NCI-H524 treated with DMSO at 0.1 percent for 48 hours (cell line): ENCODE data around the gene ELMO2.
"Not testable (repeated sequence)": the region's sequence is repeated elsewhere in the genome, so short reads cannot be mapped to it uniquely, and the experiment has no call there.

Source experiments
- DNase-seq: peaks from one replicate; lab custom pipeline; 2025; lab: John Stamatoyannopoulos, UW

ELMO2 gene

DNA sequence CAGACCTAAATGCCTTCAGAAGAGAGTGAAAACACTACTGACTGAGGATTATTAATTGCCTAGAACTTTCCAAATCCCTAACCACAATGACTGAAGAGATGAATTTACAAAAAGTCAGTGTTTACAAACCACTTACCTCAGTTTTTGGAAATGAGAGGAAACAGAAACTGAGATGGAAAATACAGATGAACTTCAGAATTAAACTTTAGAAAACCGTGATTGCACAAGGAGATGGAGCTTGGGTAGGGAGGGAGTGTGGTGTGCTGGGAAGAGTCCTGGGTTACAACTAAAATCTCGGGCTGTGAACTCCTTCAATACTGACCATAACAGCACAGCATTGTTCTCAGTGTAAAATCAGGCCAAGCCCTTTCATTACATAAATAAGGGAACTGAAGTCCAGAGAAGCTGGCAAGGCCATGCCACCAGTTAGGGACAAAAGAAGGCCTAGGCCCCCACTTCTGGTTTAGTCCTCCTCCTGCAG, 4.0 kb downstream of the ELMO2 start:
- DNase-seq, result no peak

DNA sequence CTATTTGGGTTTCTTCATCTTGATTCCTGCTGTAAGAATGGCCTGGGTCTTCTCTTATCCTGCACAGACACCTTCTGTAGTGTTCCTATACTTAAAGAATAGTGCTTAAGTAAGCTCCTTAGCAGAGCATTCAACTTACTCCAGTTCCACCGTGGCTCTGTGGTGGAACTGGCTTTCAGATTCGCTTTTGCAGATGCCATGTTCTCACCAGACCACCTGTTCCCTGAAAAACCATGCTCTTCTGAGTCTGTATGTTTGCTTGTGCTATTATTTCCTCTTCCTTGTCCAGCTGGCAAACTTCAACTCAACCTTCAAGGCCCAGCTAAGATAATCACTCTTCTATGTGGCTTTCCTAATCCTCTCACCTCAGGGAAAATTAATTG, 4.9 kb downstream of the ELMO2 start:
- peak; percentile 52 for DNase-seq

GRCh38 chr20:46400828-46401477, 5.5 kb downstream of the ELMO2 start:
- DNase-seq, result no peak

GRCh38 chr20:46400253-46400652, 6.2 kb downstream of the ELMO2 start:
- DNase-seq, result no peak

DNA sequence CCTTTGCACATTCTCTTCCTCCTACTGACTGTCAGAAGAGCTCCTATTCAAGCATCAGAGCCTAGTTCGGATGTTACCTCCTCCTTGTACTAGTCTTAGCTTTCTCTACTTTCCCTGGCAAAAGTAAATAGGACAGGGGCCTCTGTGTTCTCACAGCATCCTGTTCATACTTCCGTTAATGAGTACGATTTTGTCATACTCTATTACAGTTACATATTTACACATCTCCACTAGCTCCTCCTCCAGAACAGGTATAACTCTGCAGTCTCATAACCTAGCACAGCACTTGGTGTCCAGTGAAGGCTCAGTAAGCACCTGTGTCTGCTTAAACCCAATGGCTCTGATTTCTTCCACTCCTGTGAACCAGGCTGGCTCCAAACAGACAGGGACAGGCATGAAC, 7.0 kb downstream of the ELMO2 start:
- no peak for DNase-seq

DNA sequence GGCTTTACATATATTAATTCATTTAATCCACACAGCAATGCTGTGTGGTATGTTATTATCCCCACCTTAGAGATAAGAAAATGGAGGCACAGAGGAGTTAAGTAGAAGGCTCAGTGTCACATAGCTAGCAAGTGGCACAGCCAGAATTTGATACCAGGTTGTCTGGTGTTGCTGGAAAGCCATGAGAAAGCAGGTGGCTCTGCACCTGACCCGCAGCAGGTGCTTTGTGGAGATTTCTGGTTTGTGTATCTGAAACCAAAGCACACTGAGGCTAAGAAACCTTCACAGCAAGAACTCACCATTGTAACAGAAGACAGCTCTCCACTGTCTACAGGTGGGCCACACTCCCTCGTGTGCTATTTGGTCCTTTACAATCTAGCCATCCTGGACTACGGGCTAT, 7.5 kb downstream of the ELMO2 start:
- no peak for DNase-seq

- no peak for DNase-seq
Observed at GRCh38 chr20:46396052-46396740, 10.2 kb downstream of the ELMO2 start.

GRCh38 chr20:46394872-46395760, 11.3 kb downstream of the ELMO2 start:
- no peak for DNase-seq

DNA sequence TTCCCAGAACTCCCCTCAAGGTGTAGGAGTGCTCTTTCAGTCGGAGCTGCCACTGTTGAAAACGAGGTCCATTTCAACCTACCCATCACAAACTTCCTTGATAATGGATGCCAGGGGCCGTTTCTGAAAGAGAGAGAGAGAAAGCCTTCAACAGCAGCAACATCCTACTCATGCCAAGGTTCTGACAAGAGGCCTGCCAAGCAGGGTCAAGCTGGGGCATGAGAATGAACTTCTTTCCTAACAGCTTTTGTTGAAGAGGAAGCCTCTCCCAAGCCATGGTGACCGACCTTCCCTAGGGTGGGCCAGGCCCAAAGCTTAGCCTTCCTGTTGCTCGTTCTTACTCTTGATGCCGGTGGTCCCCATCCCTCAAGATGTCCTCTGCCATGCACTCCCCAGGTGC, 12.4 kb downstream of the ELMO2 start:
- no peak for DNase-seq

DNA sequence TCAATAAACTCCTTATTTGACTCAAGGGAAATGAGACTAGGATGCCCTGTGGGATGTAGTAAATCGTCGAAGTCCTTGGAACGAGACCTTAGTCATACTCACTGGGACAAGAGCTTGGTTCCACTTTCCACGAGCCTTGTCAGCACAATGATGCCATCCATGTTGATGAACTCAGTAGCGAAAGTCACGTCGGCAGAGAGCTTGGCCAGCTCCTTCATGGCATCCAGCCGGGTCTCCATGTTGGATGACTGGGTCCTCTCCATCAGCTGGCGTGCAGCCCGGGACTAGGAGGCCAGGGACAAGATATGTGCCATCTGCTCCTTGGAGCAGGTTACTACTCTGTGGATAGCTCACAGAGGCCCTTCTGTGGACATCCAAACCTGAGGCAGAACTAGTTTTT, 17.5 kb downstream of the ELMO2 start:
- DNase-seq, result no peak

DNA sequence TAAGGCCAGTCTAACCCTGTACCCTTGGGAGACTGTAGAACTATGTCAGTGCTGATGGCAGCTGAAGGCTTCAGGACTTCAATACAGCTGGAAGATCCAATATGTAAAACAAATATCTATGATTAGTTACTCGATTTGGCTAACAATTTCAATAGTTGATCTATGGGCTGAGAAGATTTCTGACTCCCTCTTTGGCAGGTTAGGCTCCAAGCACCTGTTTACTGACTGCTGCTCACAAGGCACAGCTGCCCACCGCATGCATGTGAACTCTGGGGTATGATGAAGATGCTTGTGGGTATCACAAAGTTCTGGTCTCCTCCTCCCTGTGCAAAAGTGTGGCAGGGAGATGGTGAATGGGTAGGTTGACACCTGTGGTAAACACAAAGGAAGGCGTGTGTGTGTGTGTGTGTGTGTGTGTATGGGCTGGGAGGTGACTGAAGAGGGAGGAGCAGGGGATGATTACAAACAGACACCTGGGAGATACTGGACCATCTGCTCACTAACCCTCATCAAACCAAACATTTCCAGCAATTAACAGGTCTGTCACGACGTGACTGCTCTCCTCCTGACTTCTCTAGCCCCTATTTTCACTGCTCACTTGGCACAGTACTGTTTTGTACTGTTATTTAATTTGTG, 18.1 kb downstream of the ELMO2 start:
- DNase-seq, result no peak

- not testable (repeated sequence) for DNase-seq
Observed at GRCh38 chr20:46387054-46387453, 19.4 kb downstream of the ELMO2 start.

- DNase-seq, result no peak
Observed at GRCh38 chr20:46378412-46379009, 27.9 kb downstream of the ELMO2 start.

DNA sequence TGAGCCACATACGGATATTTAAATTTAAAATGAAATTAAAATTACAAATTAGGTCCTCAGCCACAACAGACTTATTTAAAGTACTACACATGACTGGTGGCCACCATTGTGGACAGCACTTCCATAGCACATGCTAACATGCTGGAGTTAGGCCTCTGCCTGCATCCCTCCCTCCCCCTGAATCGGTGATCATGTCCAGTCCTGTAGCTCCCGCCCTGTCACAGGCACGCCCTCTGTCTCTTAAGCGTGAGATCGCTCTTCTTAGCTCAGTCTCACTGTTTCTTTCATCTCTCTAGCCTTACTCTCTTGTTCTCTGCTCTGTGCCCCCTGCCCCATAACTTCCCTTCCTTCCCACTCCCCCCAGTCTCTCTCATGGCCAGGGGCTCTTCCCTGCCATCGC, 28.9 kb downstream of the ELMO2 start:
- DNase-seq, result no peak

DNA sequence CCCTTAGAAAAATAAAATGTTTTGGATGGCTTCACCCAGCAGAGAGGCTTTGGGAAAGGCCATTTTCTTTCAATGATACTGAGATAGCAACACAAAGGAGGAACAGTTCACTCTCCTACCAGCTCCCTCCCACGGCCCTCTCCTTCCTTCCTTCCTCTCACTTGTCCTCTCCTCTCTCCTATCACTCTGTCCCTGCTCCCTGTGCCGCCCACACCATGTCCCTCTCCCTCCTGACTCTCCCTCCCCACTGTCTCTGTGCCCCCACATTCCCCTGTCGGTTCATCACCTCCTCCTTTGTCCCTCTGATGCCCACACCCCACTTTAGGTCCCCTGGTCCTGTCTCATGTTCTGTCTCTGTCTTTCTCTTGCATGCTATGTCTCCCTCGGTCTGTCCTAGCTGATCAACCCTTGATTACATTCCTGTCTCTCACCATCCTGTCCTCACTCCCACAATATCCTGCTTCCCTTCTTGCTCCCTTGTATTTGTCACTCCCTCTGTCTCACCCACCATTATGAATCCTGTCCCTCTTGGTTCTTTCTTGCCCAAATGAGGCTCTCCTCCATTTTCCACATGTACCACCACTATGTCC, 30.1 kb downstream of the ELMO2 start:
- DNase-seq, result no peak

DNA sequence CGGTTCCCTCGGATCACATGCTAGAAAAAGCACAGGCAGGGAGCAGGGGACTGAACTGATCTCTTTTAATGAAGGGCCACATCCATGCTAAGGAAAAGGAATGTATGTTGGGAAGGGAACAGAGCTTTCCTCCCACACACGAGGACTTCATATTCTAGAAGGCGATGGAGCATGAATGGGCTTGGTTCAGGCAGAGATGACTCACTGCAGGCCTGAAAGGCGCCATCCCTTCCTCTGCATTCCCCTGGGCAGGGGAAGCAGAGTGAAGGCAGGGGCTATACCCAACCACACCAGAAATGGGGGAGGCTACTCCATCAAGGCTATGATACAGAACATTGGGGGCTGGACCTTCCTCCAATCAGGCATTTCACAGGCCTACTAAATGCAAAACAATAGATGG, 30.6 kb downstream of the ELMO2 start:
- DNase-seq, result no peak

GRCh38 chr20:46374383-46374782, 32.0 kb downstream of the ELMO2 start:
- DNase-seq, result no peak

- DNase-seq, result no peak
Observed at GRCh38 chr20:46371656-46372055, 34.8 kb downstream of the ELMO2 start.

DNA sequence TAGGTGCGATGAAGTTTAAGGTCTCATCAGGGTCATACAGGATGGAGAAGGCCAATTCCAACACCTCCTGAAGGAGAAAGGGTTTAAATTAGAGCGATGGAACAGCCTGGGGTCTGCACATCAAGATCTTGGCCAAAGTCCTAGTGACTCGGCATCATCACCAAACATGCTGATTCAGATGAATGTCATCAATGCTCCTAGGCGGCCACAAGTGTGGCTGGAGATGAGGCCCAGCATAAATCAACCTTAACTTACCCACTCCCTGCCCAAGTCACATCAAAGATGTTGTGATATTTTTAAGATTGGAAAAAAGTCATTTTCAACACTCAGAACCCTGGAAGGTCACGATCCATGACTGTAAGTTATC, 37.5 kb downstream of the ELMO2 start:
- DNase-seq, result no peak

- DNase-seq, result no peak
Observed at GRCh38 chr20:46367967-46368901, 38.2 kb downstream of the ELMO2 start.

DNA sequence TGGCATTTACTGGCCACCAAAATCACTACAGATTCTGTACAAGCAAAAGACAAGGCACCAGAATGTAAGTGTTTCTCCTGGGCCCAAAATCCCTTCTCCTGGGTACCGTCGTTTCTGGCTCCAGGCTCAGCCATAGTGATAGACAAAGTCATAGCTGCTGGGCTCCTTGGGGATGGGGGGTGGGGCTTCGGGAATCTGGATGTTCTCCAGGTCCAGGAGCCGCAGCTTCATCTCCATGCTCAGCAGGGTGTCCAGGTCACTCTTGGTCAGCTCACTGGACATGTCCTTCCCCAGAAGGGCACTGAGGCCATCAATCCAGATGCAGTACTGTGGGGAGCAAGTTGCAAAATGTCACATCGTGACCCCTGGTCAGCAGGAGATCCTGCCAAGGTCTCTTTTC, 39.2 kb downstream of the ELMO2 start:
- no peak for DNase-seq
